NCI-H345 treated with DMSO at 0.1 percent for 48 hours (cell line): ENCODE data around the gene HIVEP2.
A peak's percentile ranks its signal among the peaks of the same experiment; 100 is the strongest.

Source experiments
- DNase-seq: peaks from one replicate; lab custom pipeline; 2025; ENCODE audit not compliant: unreplicated experiment; lab: John Stamatoyannopoulos, UW

Gene HIVEP2

GRCh38 chr6:142926177-142926493 lies 18.8 kb downstream of the HIVEP2 start:
- no peak for DNase-seq

- no peak for DNase-seq
Measured at GRCh38 chr6:142925575-142926110, 19.3 kb downstream of the HIVEP2 start.

- no peak for DNase-seq
Measured at GRCh38 chr6:142918339-142919042, 26.5 kb downstream of the HIVEP2 start.

GRCh38 chr6:142916881-142917280 lies 28.1 kb downstream of the HIVEP2 start:
- no peak for DNase-seq

GRCh38 chr6:142914937-142915697 lies 29.9 kb downstream of the HIVEP2 start:
- no peak for DNase-seq

GRCh38 chr6:142914369-142914768 lies 30.6 kb downstream of the HIVEP2 start:
- no peak for DNase-seq

- no peak for DNase-seq
Measured at GRCh38 chr6:142913511-142914047, 31.4 kb downstream of the HIVEP2 start.

- DNase-seq, result no peak
Measured at GRCh38 chr6:142913036-142913510, 31.9 kb downstream of the HIVEP2 start.

- DNase-seq, result no peak
Measured at GRCh38 chr6:142912125-142912524, 32.9 kb downstream of the HIVEP2 start.

- DNase-seq, result no peak
Measured at GRCh38 chr6:142911430-142911829, 33.5 kb downstream of the HIVEP2 start.

- DNase-seq, result no peak
Measured at GRCh38 chr6:142909686-142910085, 35.3 kb downstream of the HIVEP2 start.

- no peak for DNase-seq
Measured at GRCh38 chr6:142908235-142908634, 36.7 kb downstream of the HIVEP2 start.

GRCh38 chr6:142907544-142907943 lies 37.4 kb downstream of the HIVEP2 start:
- DNase-seq, result no peak

- DNase-seq, result no peak
Measured at GRCh38 chr6:142906945-142907470, 38.0 kb downstream of the HIVEP2 start.

- no peak for DNase-seq
Measured at GRCh38 chr6:142903812-142904211, 41.2 kb downstream of the HIVEP2 start.

- peak; percentile 45 for DNase-seq
Measured at GRCh38 chr6:142902636-142903053, 42.3 kb downstream of the HIVEP2 start.

- DNase-seq, result no peak
Measured at GRCh38 chr6:142901611-142902010, 43.4 kb downstream of the HIVEP2 start.

- DNase-seq, result no peak
Measured at GRCh38 chr6:142900227-142900971, 44.6 kb downstream of the HIVEP2 start.

GRCh38 chr6:142898927-142899895 lies 45.8 kb downstream of the HIVEP2 start:
- DNase-seq, result no peak

- no peak for DNase-seq
Measured at GRCh38 chr6:142897659-142898058, 47.3 kb downstream of the HIVEP2 start.
